Esophagus squamous epithelium (tissue), 4 donors: ENCODE results near the gene ACER3.

Experiments used
- POLR2A ChIP-seq, 4 donors: fragments of 450-650 bp; IDR thresholded peaks; one replicate each; pipeline ENCODE4 v1.6.1; 2017; ENCODE audit warnings: antibody characterized with exemption in 4 of 4, mild to moderate bottlenecking in 4 of 4, moderate library complexity in 3 of 4
- TF ChIP-seq, protein P1 (sequence below), 6 experiments: fragments of 450-650 bp in 4 of 6; fragments of 200-600 bp in 2 of 6; sonication (generic) in 2 of 6; IDR thresholded peaks; one replicate each; pipeline ENCODE4 v1.5.1; 2016 to 2019; ENCODE audit warnings: antibody characterized with exemption in 6 of 6, mild to moderate bottlenecking in 4 of 6, moderate library complexity in 4 of 6

DNA sequence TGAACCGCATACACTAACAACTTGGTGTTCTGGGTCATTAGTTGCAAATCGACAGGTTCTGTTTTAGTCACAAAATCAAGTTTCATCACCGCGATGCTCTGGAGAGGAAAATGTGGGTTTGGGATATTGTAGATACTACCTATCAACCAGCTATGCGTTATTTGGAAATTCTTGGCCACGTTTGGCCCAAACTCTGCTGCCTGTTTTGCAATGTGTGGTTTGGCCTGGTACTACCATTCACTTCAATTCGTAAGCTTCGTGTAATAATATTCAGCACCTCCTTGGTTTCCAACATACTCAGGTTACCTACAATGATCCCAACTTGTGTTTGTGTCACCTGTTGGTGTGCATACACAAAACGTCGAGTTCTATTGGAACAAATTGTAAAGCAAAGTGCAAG, 16.2 kb upstream of the ACER3 start:
- TF ChIP-seq, protein P1, sequence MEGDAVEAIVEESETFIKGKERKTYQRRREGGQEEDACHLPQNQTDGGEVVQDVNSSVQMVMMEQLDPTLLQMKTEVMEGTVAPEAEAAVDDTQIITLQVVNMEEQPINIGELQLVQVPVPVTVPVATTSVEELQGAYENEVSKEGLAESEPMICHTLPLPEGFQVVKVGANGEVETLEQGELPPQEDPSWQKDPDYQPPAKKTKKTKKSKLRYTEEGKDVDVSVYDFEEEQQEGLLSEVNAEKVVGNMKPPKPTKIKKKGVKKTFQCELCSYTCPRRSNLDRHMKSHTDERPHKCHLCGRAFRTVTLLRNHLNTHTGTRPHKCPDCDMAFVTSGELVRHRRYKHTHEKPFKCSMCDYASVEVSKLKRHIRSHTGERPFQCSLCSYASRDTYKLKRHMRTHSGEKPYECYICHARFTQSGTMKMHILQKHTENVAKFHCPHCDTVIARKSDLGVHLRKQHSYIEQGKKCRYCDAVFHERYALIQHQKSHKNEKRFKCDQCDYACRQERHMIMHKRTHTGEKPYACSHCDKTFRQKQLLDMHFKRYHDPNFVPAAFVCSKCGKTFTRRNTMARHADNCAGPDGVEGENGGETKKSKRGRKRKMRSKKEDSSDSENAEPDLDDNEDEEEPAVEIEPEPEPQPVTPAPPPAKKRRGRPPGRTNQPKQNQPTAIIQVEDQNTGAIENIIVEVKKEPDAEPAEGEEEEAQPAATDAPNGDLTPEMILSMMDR (IDR thresholded peaks at IDR 0.05), result no peak
- no peak for TF ChIP-seq POLR2A (IDR thresholded peaks at IDR 0.05)
